Activated naive CD4-positive, alpha-beta T cell treated with anti-CD3 and anti-CD28 coated beads, Interleukin-2, amount 50 U/mL, for 16 hours (primary cell): ENCODE measurements around the gene SLC17A8.
"Not testable (repeated sequence)": the region's sequence is repeated elsewhere in the genome, so short reads cannot be mapped to it uniquely, and the experiment has no call there.

Experiments
- DNase-seq: peaks from one replicate; pipeline ENCODE4 v3.0.0-alpha.2; 2020

The SLC17A8 gene

DNA sequence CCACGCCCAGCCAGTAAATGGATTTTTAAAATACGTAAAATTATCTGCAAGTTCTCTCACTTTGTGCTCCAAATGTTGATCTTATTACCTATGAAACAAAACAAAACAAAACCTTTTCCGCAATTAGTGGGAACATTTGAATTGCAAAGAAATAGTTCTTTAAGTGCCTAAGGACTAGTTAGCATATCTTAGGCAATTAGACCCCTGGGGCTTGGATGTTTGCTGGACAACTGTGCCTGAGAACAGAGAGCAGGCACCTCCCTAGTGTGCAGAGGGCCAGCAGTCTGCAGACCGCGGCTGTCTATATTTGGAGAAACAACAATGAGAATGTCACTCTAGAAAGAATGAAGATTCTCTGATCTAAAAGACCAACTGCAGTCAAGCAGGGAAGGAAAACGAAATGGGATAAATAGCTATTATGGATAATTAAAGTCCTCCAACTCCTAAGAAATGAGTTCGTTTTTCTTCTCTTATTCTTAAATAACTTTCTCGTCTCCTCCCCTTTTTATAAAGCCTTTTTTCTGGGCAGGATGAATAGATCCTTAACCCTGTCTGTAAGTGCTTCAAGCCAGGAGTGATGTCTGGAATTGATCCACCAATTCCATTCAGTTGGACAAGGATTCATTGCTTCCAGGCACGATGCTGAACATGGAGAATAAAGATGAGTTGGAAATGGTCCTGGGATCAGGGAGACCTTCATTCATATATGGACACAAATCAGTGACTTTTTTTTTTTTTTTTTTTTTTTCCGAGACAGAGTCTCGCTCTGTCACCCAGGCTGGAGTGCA lies 16.2 kb downstream of the SLC17A8 start:
- DNase-seq = no peak

DNA sequence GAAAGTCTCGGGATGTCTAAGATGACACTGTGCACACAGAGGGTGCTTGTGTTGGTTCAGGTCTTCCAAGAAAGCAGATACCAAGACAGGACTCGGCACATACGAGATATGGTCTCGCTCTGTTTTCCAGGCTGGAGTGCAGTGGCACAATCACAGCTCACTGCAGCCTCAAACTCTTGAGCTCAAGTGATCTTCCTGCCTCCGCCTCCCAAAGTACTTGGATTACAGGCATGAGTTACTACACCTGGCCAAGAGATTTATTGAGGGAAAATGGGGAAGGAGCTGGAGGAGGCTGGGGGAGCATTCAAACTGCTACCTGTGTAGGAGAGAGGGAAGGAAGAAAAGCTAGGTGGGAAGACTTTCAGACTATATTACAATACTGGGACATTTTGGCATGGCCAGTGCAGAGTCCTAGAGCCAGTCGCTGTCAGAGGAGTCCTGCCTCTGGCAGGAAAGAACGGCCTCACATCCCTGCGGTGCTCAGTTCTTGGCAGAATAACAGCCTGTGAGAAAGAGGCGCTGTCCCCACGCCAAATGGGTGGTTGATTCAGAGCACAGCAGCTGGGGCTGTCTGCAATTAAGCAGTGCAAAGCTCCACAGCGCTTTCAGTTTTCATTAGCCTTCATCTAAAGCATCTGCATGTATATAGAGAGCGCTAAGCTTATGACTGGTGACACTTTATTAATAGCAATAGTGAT lies 18.3 kb downstream of the SLC17A8 start:
- no peak for DNase-seq

DNA sequence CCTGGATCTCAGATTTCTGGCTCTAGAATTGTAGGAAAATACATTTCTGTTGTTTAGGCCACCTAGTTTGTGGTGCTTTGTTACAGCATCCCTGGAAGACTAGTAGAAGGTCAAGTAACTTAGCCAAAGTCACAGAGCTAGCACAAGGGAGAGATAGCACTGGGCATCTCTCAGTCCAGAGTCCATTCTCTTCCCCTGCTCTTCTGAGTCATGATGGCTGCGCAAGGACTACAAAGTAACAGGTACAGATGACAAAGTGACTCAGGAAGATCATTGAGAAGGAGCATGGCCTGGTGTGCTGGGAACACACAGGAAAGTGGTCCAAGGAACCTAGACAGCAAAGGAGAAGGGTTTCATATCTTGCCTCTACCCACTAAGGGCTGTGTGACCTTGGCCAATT lies 19.3 kb downstream of the SLC17A8 start:
- no peak for DNase-seq

DNA sequence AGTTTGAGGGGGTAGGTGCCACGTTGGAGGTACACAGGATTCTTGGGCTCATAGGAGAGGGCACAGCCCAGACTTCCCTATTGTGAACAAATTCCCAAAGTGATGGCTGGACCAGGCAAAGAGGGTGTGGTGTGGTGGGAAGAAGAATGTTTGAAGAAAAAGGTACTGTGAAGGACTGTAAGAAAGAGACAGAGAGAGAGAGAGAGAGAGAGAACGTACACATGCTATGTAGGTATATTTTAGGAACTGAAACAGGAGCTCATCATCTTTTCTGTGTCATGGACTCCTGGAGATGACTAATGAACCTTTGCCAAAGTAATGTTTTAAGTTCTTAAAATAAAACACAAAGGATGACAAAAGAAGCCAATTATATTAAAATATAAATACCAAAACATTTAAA lies 24.5 kb downstream of the SLC17A8 start:
- DNase-seq = no peak

DNA sequence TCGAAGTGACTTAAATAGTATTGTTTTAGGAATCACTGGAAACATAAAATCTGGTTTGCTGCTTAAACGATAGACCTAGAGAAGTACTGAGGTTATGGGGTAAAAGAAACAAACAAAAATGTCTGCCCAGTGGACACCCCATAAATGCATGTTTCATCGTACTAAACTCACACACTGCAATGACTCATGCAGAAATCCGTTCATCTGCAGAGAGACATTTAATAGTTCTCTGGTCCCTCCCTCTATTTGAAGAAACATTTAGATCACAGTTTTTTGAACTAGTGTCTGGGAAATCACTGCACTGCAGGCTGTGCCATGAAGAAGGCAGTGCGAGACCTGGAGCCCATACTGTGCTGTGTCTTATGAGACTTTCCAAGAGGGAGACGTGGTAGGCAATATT lies 25.5 kb downstream of the SLC17A8 start:
- no peak for DNase-seq

DNA sequence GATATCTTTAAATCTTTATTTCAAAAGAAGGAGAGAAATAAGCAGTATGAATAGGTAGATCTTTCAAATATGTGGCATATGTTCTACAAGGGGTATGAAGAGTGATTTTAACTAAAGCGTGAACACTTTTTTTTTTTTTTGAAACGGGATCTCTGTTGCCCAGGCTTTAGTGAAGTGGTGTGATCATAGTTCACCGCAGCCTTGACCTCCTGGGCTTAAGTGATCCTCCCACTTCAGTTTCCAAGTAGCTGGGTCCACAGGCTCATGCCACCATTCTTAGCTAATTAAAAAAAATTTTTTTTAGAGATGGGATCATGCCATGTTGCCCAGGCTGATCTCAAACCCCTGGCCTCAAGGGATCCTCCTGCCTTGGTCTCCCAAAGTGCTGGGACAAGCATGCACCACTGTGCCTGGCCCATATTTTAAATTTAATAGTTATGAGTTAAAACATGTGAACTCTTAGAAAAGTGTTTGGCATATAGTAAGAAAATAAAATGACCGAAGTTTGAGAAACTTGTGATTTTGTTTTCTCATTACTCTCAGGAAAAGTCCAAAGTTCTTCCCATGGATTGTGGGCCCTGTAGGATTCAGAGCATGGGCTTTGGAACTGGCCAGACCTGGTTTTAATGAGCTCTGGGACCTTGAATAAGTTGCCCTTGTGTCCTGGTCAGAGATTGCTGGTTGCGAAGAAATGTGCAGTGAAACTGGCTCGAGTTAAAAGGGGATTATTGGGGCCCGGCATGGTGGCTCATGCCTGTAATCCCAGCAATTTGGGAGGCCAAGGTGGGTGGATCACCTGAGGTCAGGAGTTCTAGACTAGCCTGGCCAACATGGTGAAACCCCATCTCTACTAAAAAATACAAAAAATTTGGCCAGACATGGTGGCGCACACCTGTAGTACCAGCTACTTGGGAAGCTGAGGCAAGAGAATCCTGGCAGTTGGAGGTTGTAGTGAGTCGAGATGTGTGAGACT lies 27.0 kb downstream of the SLC17A8 start:
- no peak for DNase-seq

DNA sequence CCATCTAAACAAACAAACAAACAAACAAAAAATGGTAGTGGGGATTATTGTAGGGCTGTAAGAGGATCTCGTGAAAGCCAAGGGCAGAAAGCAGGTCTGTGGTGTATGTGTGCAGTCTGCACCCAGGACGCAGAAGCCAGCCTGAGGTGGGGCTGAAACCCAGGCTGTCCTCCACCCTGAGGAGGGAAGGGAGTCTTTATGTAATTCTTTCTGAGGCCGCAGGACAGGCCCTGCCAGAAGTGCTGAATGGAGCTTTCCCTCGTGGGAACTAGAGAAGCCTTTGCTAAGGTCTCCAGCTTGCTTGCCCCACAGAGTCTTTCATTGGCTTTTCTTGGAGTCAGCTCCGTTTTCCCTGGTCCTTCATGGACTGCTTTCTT lies 27.7 kb downstream of the SLC17A8 start:
- DNase-seq = no peak

DNA sequence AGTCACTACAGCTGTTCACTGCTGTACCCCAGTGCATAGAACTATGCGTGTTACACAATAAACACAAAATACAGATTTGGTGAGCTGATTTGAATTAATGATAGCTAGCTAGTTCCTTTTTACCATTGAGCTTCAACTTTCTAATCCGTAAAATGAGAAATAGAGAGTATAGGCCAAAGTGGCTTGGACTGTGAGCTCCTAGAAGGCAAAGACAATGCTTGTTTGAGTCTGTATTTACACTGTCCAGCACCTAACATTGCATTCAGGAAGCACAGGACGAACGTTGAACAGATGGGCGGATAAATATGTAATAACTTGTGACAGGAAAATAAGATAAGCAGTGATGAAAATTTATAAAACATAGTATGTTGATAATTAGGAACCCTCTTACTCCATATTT lies 31.5 kb downstream of the SLC17A8 start:
- no peak for DNase-seq

DNA sequence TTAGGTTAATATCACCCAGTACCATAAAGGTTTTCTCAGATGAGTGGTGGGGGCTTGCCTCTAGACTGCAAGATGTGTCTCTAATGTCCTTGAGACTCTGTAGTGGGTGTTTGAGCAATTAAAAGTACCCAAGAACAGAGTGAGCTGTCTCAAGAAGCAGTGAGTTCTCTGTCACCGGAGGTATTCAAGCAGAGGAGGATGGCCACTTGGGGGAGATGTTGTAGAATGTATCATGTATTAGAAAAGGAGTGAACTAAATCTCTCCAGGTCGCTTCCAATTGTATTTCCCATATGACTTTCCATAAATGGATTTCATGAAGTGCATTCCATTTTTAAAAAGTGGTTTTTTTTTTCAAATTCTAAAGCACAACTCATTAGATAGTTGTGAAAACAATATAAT lies 35.0 kb downstream of the SLC17A8 start:
- DNase-seq = no peak

DNA sequence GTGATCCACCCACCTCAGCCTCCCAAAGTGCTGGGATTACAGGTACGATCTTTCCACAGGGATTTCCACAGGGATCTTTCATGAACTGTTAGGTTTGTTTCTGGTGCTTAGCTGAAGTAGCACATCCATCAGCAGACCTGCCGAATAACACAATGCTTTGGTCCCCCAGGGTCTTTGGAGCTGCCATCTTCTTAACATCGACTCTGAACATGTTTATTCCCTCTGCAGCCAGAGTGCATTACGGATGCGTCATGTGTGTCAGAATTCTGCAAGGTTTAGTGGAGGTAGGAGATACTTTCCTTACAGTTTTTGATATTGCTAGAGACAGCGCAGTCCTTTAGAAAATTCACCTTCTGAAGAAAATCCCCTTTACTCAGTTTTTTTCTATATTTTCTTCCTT lies 36.3 kb downstream of the SLC17A8 start:
- no peak for DNase-seq

DNA sequence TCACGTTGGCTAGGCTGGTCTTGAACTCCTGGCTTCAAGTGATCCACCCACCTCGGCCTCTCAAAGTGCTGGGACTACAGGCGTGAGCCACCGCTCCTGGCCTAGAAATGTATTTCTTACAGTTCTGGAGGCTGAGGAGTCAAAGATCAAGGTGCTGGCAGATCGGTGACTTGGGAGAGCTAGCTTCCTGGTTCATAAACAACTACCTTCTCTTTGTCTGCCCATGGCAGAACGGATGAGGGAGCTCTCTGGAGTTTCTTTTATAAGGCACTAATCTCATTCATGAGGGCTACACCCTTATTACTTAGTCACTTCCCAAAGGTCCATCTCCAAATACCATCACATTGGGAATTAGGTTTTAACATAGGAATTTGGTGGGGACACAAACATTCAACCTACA lies 38.9 kb downstream of the SLC17A8 start:
- no peak for DNase-seq

DNA sequence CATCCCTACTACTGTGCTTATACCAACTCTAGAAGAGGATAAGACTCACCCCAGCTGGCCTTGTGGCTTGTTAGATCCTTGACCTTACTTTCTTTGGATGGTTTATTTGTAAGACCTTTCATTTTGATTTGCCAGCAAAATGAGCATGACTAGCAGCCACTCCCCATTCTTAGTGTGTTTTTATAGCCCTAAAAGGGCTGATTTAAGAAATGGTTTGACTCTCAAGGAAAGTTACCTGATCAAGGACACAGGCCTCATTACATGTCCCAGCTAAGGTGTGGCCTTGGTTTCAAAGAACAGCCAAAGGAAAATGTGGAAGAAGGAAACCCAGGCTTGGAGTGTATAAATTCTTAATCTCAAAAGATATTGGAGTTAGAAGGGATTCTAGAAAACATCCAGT lies 41.4 kb downstream of the SLC17A8 start:
- DNase-seq = no peak

DNA sequence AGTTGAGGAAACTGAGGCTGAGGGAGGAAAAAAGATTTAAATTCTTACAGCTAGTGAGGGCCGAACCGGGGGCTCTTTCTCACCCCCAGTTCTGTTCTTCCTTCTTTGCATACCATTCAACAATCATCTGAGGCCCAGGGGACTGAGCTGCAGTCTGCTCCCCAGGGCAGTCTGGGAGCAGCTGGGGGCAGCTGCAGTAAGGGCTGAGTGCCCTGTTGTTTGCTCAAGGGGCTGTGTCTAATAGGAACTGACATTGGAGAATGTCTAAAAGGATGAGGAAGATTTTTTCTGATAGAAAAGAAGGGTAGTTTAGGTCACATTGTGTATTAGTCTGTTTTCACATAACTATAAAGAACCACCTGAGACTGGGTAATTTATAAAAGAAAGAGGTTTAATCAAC lies 42.2 kb downstream of the SLC17A8 start:
- DNase-seq = no peak

DNA sequence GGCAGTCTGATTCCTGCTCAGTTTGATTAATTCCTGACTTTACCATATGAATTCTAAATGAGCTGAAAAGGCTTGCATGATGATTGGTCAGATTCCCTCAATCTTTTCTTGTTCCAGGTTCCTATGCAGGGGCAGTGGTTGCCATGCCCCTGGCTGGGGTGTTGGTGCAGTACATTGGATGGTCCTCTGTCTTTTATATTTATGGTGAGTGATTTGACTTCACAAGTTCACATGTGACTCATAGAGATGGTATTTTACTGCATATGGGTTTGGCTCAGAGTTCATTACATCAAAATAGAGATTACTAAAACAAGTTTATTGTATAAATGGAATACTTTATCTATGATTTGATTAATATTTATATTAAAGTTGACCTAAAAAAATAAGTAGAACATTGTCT lies 44.8 kb downstream of the SLC17A8 start:
- no peak for DNase-seq

DNA sequence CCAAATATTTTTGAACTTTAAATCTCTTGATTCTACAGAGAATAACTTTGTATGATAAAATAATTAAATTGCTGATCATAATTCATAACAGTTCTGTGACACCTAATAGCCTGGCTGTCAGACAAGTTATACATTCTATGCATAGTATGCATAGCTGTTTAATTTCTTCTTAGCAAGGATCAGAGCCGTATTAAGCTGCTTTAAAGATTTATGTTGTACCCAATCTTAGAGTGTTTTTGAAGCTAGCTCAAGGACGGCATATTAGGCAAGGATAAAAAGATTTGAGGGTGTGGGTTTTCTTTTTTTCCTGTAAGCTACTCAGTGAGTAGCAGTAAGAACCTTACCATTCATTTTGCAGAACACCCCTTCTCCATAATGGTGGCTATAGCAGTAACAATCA lies 45.9 kb downstream of the SLC17A8 start:
- no peak for DNase-seq

DNA sequence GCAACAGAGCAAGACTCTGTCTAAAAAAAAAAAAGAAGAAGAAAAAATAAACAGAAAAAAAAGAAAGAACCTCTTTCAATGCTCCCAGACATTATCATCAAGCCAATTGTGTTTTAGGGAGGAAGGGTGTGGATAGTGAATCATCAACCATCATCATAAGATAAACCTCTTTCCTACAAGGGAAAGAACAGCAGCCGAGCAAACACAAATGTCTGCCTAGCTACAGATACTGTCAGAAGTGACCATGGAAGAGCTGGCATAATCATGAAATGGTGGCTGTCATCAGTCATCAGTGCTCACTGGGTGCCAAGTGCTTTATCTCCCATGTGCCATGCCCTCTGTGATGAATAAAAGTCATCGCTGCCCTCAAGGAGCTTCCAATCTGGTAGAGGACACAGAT lies 46.6 kb downstream of the SLC17A8 start:
- no peak for DNase-seq

DNA sequence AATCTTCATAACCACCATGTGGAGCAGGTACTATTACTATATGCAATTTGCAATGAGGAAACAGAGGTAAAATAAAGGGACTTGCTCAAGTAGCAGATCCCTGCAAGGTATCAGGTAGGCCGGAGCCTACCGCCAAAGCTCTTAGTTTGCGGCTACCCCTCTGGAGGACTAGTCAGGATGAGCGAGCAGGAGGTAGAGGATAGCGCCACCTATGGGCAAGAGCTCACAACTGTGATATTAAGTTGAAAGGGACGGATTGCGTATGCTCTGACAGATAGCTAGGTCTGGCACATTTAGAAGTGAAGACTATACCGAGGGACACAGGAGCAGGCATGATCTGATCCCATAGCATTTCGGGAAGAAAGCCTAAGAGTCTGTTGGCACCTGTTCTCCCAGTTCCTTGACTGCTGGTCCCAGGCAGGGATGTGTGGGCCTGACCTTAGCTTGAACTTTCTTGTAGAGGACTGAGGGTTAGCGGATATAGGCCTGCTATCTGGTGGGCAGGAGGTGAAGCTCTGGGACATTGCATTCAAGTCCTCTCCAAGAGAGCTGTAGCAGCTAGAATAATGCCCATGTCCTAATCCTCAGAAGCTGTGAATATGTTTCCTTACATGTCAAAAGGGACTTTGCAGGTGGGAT lies 48.0 kb downstream of the SLC17A8 start:
- DNase-seq = no peak

DNA sequence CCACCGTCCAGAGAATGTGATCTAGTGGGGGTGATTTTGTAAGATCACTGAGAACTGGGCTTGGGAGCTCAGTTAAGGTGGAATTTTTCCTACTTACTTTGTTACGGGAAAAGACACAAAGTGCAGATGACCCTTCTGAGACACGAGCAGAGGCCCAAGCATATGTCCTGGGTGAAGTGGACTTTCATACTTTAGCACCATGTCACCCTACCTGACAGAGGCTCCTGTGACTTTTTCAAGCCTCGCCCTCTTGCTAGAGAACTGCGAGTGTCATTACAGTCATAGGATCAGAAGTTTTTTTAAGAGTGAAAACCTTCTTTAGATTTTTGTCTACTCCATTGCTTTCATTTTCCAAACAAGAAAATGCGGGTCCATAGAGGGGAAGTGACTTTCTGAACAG lies 56.1 kb downstream of the SLC17A8 start:
- no peak for DNase-seq

DNA sequence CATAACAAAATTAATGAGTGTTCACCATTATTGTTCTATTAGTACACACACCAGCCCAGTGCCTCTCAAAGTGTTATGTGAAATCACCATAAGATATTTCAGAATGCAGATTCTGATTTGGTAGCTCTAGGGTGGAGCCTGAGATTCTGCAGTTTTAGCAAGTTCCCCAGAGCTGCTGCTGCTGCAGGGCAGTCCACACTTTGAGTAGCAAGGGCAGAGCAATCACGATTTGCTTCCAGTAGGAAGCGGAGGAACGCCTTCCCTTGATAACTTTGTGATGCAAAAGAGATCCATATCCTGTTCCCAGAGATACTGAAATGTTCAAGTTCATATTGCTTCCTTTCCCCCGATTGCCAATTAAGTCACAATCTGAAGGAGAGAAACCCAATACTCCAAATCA lies 57.9 kb downstream of the SLC17A8 start:
- DNase-seq = no peak

DNA sequence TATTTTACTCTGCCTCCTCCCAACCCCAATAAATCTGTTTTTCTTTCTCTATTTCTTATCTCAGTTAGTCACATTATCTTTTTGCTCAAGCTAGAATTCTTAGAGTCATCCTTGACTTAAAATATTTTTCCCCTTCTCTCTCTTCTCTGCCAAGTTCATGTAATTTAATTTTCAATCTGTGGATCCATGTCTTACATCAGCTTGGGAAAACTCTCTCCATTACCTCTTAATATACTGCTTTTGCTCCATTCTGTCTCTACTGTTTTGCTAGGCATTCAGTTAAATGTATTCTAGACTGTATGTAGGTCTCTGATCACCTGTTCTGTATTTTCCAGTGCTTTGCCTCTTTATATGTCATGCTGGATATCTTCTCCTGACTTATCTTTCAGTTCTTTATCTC lies 65.8 kb downstream of the SLC17A8 start:
- DNase-seq = no peak

DNA sequence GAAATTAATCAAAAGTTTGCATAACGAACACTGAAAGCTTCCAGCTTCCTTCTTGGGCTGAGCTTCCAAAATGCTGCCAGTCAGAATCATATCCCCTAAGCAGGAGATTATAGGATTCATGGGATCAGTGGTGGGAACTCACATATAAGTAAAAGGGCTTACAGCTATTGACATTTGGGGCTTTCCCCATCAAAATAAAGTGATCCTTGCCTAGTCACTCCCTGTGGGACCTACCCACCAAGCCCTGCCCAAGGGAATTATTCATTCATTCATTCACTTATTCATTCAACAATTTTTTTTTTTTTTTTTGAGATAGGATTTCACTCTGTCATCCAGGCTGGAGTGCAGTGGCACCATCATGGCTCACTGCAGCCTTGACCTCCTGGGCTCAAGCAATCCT lies 69.3 kb downstream of the SLC17A8 start:
- no peak for DNase-seq

DNA sequence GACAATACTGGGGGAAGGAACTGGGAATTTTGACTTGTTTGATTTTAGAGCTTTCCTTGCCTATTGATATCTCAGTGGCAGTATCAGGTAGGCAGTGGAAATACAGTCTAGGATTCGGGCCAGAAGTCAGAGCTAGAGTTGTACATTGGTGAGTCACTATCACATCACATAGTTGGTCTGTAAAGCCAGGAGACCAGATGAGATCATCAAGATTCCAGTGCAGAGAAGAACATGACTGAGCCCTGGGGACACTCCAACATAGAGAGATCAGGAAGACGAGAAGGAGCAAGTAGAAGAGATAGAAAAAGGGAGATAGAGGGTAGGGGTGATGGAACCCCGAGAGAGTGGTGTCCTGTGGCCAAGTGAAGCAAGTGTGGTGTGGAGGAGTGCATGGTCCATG lies 70.2 kb downstream of the SLC17A8 start:
- DNase-seq = no peak

DNA sequence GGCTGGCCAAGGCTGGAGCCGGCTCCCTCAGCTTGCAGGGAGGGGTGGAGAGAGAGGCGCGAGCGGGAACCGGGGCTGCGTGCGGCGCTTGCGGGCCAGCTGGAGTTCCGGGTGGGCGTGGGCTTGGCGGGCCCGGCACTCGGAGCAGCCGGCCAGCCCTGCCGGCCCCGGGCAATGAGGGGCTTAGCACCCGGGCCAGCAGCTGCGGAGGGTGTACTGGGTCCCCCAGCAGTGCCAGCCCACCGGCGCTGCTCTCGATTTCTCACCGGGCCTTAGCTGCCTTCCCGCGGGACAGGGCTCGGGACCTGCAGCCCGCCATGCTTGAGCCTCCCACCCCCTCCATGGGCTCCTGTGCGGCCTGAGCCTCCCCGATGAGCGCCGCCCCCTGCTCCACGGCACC lies 73.4 kb downstream of the SLC17A8 start:
- not testable (repeated sequence) for DNase-seq
